NCI-H524 treated with DMSO at 0.1 percent for 48 hours (cell line): ENCODE data around the gene LAMB1.
"Not testable (repeated sequence)": the region's sequence is repeated elsewhere in the genome, so short reads cannot be mapped to it uniquely, and the experiment has no call there.

Source experiments
- DNase-seq: peaks from one replicate; lab custom pipeline; 2025; lab: John Stamatoyannopoulos, UW

Gene LAMB1

DNA sequence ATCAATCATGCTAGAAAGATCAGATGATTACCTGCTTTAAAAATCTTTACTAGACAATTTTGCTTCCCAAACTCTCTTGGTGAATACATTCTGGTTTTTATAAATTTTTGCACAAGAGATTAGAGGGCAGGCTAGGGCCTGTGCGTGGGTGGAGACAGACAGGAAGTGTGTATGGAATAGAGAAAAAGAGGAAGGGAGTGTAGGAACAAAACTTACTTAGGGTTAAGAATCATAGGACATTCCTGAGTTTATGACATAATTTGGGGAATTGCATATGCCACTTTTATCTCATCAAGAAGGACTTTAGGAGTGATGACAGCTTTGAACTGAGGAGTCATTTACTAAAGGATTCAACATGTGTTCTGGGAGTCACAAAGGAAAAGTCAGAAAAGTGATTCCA, 31.3 kb downstream of the LAMB1 start:
- DNase-seq = no peak

DNA sequence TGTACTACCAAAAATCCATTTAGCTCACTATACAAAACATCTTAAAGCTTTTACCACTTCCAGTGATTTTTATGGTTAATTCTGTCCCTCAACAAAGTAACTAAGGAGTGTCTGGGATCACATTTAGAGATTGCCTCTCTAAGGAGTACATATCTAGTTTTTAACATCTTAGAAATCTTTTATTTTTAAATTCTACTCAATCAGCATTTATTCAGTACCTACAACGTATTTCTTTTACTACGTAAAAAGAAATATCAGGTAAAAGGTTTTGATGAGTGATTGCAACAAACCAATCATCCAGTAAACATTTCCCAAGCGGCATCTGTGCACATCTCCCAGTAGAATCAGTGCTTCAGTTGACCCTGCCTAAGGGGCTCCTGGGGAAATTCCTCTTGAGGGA, 31.9 kb downstream of the LAMB1 start:
- no peak for DNase-seq

GRCh38 chr7:107969856-107970255, 33.1 kb downstream of the LAMB1 start:
- DNase-seq = no peak

DNA sequence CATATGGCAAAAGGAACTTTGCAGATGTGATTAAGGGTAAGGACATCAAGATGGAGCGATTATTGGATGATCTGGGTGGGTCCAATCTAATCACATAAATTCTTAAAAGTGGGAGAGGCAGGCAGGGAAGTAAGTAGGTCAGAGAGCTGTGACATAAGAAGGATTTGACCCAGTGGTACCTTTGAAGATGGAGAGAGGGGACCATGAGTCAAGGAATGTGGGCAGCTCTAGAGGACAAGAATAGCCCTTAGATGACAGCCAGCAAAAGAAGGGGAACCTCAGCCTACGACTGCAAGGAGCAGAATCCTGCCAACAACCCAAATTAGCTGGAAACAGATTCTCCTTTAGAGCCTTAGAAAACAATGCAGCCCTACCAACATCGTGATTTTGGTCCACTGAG, 34.5 kb downstream of the LAMB1 start:
- no peak for DNase-seq

DNA sequence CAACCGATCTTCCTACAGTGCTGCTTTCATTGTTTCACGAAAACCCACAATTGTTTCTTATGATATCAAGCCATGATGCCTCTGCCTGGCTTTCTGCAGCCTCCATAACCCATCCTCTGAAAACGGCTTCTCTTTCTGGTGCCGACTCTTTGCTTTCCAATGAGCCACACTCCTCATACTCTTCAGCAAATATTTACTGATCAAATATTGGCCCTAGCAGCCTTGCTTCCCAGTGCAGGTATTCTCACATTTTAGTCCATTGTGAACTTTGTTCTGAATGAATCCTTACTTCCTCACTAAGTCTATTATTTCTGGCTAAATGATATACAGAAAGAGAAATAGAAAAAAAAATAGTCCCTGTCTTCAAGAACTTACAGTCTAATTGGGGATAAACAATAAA, 35.5 kb downstream of the LAMB1 start:
- no peak for DNase-seq

- peak; percentile 44 for DNase-seq
Measured at GRCh38 chr7:107966711-107967110, 36.2 kb downstream of the LAMB1 start.

DNA sequence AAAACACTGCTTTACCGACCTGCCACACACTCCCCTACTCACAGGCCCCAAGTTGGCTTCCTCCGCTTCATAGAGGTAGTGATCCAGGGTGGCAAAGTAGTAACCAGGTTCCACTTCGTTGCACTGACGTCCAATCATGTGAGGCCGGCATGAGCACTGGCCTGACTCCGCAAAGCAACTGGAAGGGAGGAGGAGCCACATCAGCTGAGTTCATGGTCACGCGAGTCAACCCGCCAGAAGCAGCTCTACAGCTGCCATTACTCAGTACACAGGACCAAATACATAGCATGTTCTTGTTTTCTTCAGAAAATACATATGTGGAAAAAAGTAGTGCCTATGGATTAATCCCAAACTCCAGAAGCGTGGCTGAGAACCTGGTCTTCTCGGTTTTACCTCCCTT, 38.5 kb downstream of the LAMB1 start:
- no peak for DNase-seq

DNA sequence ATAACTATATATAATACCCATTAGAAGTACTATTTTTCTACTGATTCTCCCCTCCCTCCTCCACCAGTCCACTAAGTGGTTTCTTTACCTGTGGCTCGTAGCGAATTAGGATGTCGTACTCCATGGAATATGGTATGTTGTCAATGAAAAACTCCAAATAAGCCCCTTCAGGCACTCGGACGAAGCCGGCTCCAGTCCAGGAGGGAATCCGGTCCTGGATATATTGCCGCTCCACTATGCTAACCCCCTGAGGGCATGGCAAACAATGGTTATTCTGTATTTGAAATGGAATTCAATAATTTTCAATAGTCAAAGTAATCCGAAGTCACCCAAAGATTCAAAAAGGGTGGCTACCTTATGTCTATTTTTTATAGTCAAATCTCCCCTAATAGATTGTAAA, 40.1 kb downstream of the LAMB1 start:
- DNase-seq = no peak

DNA sequence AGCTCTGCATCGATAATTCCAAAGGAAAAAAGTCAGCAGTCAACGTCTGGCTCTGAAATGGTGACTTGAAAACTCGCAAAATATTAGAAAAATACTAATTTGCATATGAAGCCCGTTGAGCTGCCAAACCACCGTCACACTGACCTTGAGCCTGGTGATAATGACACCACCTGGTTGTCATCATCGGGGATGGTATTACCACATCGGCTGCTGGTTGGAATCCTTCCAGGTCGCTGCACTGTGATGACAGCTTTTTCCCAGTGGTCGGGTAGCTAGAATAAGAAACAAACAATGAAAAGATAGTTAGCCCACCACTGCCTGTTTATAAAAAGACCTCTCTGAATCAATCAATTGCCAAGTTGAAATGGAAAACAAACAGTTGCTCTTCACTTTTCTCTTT, 41.6 kb downstream of the LAMB1 start:
- no peak for DNase-seq

GRCh38 chr7:107960272-107960671, 42.7 kb downstream of the LAMB1 start:
- DNase-seq = no peak

GRCh38 chr7:107959527-107959898, 43.4 kb downstream of the LAMB1 start:
- no peak for DNase-seq

GRCh38 chr7:107958764-107959526, 44.0 kb downstream of the LAMB1 start:
- no peak for DNase-seq

DNA sequence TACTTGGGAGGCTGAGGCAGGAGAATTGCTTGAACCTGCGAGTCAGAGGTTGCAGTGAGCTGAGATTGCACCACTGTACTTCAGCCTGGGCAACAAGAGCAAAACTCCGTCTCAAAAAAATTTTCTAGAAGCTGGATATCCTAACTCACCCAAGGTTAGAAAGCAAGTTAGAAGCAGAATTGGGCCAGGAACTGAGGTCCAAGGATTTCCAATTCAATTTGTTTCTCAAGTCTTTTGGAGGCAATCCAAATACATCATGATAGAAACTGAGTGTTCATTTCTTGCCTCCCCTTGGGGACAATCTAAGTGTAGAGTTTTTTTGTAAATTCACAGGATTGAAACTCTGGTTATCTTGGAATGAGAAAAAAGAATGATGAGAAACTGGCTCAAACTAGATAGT, 45.5 kb downstream of the LAMB1 start:
- no peak for DNase-seq

DNA sequence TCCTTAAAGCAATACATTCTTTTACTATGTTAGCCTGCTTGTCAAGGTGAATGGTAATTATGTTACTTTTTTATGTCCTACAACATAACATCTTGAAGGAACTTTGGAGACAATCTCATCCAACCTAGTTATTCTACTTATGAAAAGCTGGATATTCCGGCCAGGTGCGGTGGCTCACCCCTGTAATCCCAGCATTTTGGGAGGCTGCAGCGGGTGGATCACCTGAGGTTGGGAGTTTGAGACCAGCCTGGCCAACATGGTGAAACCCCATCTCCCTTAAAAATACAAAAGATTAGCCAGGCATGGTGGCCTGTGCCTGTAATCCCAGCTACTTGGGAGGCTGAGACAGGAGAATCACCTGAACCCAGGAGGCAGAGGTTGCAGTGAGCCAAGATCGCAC, 46.0 kb downstream of the LAMB1 start:
- DNase-seq = not testable (repeated sequence)

DNA sequence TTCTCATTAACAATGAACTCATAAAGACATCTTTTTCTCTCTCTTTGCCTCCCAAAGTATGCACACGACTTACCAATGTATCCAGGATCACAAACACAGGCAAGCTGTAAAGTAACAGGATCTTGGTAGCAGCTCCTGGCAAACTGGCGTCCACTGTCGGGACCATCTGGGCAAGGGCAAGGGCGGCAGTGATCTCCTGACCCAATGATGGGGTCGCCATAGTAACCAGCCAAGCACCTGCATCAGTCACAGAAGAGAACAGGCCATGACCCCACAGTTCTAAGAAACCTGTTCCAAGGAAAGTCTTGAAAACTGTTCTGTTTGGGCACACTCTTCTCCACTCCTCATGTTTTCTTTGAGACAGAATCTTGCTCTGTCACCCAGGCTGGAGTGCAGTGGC, 47.6 kb downstream of the LAMB1 start:
- no peak for DNase-seq

GRCh38 chr7:107953924-107954303, 49.0 kb downstream of the LAMB1 start:
- DNase-seq = no peak

DNA sequence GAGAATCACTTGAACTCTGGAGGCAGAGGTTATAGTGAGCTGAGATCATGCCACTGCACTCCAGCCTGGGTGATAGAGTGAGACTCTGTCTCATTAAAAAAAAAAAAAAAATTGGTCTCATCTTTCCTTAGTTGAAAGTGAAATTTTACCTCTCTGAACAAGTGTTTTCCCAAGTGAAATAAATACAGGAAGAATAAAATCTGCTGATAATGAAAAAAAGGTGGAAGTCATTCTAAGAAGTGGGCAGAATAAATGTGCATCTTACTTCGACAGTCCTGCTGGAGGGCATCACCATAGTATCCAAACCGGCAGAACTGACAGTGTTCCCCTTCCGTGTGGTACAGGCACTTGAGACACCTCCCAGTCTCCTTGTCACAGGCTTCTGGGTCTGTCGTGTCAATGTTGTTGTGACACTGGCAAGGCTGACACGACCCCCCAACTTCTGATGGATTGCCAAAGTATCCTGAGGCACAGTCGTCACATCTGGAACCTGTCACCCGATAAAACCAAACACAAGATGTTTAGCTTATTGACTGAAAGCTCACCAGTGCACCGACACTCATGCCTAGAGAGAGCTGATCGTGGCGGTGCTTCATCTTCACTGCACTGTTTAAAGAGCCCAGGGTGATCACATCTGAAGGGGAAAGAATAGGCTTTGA, 49.6 kb downstream of the LAMB1 start:
- no peak for DNase-seq

DNA sequence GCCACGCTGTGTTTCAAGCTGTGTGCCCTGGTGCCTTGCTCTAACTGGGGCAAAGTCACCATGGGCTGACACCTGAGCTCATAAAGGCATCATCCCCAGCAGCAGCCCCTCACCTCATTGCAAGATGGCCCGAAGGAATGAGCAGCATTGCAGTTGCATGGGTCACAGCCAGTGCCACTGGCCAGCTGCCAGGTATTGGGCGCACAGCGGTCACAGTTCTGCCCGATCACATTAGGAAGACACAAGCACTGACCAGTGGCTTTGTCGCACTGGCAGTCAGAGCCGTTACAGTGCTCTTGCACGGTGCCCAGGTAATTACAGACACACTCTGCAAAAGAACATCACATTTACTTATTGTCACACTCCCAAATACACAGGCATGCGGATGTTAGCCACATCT, 51.1 kb downstream of the LAMB1 start:
- DNase-seq = no peak

DNA sequence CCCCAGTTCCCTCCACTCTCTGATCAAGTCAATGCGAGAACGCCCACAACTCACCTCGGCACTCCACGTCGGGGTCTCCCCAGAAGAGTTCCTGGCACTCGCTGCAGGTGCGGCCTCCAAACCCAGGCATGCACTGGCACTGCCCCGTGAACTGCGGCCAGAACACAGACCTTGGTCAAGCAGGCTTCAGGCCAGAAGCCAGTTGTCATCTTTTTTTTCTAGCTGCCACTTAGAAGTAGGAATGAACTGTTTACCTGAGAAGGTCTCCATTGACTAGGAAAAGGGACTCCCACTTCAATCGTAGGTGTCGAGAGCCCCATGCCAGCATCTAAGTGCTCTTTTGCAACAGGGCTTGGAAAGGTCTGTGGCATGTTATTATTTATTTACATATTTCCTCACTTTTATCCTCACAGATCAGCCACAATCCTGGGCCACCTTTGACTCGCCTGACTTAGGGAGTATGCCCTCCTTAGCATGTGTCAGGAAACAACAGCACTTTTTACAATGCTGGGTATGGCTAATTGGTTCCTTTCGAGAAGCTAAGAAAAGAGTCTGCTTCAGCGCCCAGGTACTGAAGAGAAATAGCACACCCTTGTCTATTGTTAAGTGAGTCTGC, 51.7 kb downstream of the LAMB1 start:
- no peak for DNase-seq

DNA sequence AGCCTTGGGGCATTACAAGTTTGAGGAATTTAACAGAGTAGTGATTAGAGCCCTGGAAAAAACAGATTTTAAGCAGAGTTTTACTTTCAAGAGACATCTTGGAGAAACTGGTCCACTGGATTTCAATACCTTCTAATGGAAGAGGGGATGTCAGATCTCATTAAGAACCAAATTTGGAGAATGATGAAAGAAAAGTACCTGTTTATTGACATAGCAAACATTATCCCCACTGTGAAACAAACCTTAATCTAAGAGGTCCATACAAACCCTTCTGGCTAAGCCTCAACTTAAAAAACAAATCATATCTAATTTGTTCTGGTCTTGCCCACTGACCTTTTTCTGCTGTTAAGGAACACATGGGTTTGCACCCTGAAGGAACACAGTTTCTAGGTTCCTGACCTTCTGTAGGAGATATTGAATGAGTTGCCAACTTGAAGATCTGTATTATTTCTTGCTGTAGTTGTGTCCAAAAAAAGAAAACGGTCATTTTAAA, 53.5 kb downstream of the LAMB1 start:
- no peak for DNase-seq

GRCh38 chr7:107948645-107949442, 54.1 kb downstream of the LAMB1 start:
- DNase-seq = no peak

DNA sequence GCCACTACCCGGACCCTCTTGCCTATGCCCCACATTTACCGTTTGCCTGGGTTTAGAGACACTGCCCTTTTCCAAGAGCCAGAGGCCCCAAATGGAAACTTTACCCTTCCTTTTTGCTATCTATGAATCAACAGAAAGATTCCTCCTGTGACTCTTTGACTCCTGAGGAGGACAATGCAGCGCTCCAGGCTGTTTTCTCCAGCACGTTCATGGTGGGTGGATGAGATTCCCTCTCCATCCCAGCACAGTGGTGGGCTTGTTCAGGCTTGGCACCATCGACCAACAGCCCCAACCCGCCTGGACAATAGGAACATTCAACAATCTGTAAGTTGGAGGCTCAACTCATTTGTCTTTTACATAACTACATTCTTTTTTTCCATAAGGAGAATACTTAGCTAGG, 56.1 kb downstream of the LAMB1 start:
- DNase-seq = no peak

DNA sequence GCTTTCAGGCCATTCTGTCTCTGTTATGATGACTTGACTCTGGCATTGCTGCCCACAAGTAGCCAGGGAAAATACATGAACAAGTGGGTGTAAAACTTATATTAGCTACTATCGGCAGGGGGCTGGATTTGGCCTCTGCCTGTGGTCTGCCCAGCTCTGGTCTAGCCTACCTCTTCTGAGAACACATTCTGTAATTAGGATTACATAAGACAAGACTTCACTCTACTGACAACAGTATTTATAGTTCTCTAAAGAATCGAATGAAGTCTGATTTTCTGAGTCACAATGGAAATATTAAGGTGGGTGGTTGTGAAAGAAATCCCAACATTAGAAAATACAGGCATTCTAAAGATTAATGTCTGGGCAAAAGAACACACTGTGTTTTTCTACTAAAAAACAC, 56.5 kb downstream of the LAMB1 start:
- DNase-seq = no peak
